ENCODE data around the gene RTKN2. TPM values are rescaled to one million over a fixed set of nuclear protein-coding genes. Genes with fewer than 3 reads are reported as not detected.

Gene RTKN2
- total and polyA plus RNA-seq, 7 experiments from 2014 or later: 1.4 to 7.8 (median 3.0) TPM

DNA sequence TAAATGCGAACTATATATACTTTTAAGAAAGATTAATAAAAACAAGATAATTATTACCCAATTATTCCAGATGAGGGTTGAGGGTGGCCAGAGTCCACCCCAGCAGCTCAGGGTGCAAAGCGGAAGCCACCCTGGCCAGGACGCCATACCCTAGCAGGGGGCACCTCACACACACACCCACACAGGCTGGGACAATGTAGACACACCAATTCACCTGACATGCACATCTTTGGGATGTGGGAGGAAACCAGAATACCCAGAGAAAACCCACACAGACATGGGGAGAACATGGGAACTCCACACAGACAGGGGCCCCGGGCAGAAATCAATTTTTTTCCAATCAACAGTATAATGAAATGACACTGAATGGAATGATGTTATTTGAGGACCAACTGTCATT is 86.0 kb downstream of the RTKN2 start:
- H3K27ac ChIP-seq (ENCODE audit: low read depth, low read length): peak overlapping the region; percentile 74
- ChIA-PET CTCF (interaction anchor here (0.9 to 1.3 kb wide), 2 partner anchors 100 to 133 kb away, joined by 3 to 4 read pairs; no protein-coding TSS in a partner anchor), POLR2A (interaction anchor here (0.6 to 2.5 kb wide), 9 partner anchors 13 to 280 kb away, joined by 3 to 20 read pairs (median 4); partner anchors contain the start of gene ARID5B)
- peaks cover 36 to 75% of the 10 kb centered on the region in 2 donors for H3K4me1 ChIP-seq (ENCODE audit: control insufficient read depth in 2 of 2, insufficient read depth in 2 of 2, low read length in 2 of 2)
- intact Hi-C loops (cut with micrococcal nuclease): loop anchor here (2.0 to 5.0 kb wide), 11 partner anchors 35 to 1454 kb away; partner anchors contain the start of gene EGR2 (in 2 of the 2)
- Mint-ChIP-seq H3K9me3 (peaks cover 3 to 21% (median 10%) of the 10 kb centered on the region in 11 donors), H3K4me3 (peak overlapping the region in 5 of 10 donors; percentile 30 to 77 (median 52)), H3K4me1 (peaks cover 29 to 98% (median 86%) of the 10 kb centered on the region in 7 donors), H3K27me3 (no peaks in the 10 kb centered on the region), H3K36me3 (peaks cover 5 to 46% (median 9%) of the 10 kb centered on the region in 5 donors), H3K27ac (peak overlapping the region; percentile 26 to 98 (median 93))
- no peaks in the 10 kb centered on the region for H3K36me3 ChIP-seq (ENCODE audit: control insufficient read depth in 2 of 3, insufficient read depth in 3 of 3, low read length in 3 of 3)
- no peaks in the 10 kb centered on the region for H3K27me3 ChIP-seq (ENCODE audit: control insufficient read depth in 2 of 2, insufficient read depth in 2 of 2, low read length in 2 of 2)
- no peaks in the 10 kb centered on the region for H3K9me3 ChIP-seq (ENCODE audit: control insufficient read depth in 2 of 3, low read length in 3 of 3)
- DNase-seq (no peak), ATAC-seq (no peak)
- H3K4me3 ChIP-seq (ENCODE audit: low read length): no peak overlapping the region

DNA sequence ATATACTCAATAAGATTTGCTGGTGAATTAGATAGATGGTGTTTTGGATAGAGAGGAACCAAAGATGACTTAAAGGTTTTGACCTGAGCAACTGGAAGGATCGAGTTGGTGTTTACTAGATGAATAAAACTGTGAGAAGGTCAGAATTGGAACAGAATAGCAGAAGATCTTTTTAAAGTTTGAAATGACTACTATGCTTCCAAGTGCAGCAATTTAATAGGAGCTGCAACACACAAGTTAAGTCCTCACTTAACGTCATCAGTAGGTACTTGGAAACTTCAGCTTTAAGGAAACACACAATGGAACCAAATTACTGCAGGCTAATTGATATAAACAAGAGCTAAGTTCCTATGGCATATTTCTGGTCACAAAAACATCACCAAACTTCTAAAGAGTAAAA is 86.5 kb downstream of the RTKN2 start:
- POLR2A ChIA-PET: interaction anchor here (0.6 to 2.5 kb wide), 4 partner anchors 21 to 213 kb away, joined by 3 to 12 read pairs (median 4); no protein-coding TSS in a partner anchor
- Histone ChIP-seq H3K4me3 (ENCODE audit: low read length) (no peak overlapping the region), H3K4me1 (ENCODE audit: control insufficient read depth in 2 of 2, insufficient read depth in 2 of 2, low read length in 2 of 2) (peaks cover 36 to 74% of the 10 kb centered on the region in 2 donors), H3K9me3 (ENCODE audit: control insufficient read depth in 2 of 3, low read length in 3 of 3) (no peaks in the 10 kb centered on the region), H3K27me3 (ENCODE audit: control insufficient read depth in 2 of 2, insufficient read depth in 2 of 2, low read length in 2 of 2) (no peaks in the 10 kb centered on the region), H3K36me3 (ENCODE audit: control insufficient read depth in 2 of 3, insufficient read depth in 3 of 3, low read length in 3 of 3) (no peaks in the 10 kb centered on the region), H3K27ac (ENCODE audit: low read depth, low read length) (peak overlapping the region; percentile 74)
- Mint-ChIP-seq H3K27me3 (no peaks in the 10 kb centered on the region), H3K4me1 (peaks cover 32 to 98% (median 86%) of the 10 kb centered on the region in 7 donors), H3K4me3 (peak overlapping the region in 8 of 10 donors; percentile 2 to 77 (median 58)), H3K36me3 (peaks cover 5 to 48% (median 9%) of the 10 kb centered on the region in 5 donors), H3K27ac (peak overlapping the region; percentile 77 to 98 (median 93)), H3K9me3 (peaks cover 3 to 23% (median 10%) of the 10 kb centered on the region in 11 donors)
- CTCF ChIA-PET: interaction anchor here (0.9 to 1.3 kb wide), 2 partner anchors 100 to 132 kb away, joined by 3 to 4 read pairs; no protein-coding TSS in a partner anchor
- no peak for ATAC-seq
- intact Hi-C loops (cut with micrococcal nuclease): loop anchor here (2.0 to 5.0 kb wide), 11 partner anchors 35 to 1453 kb away; partner anchors contain the start of gene EGR2 (in 2 of the 2)
- DNase-seq: no peak

DNA sequence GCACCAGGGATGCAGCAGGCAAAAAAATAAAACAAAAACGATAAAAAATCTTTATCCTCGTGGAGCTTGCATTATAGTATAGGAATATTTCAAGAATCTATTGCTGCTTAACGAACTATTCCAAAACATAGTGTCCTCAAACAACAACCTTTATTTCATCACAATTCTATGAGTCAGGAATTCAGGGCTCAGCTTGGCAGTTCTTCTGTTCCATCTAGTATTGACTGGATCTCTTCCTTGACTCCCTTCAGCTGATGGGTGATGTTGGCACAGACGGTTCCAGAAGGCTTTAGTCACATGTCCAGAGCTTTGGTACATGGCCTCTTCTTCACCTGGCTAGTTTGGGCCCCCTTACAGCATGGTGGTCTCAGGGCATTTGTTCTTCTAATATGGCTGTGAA is 88.0 kb downstream of the RTKN2 start:
- Mint-ChIP-seq H3K4me1 (peaks cover 32 to 96% (median 84%) of the 10 kb centered on the region in 7 donors), H3K36me3 (peaks cover 7 to 57% (median 9%) of the 10 kb centered on the region in 5 donors), H3K9me3 (peaks cover 3 to 34% (median 10%) of the 10 kb centered on the region in 11 donors), H3K27me3 (no peaks in the 10 kb centered on the region), H3K4me3 (peak overlapping the region in 9 of 10 donors; percentile 13 to 77 (median 45)), H3K27ac (peak overlapping the region; percentile 77 to 98 (median 93))
- Histone ChIP-seq H3K36me3 (ENCODE audit: control insufficient read depth in 2 of 3, insufficient read depth in 3 of 3, low read length in 3 of 3) (no peaks in the 10 kb centered on the region), H3K4me1 (ENCODE audit: control insufficient read depth in 2 of 2, insufficient read depth in 2 of 2, low read length in 2 of 2) (peaks cover 29 to 62% of the 10 kb centered on the region in 2 donors), H3K9me3 (ENCODE audit: control insufficient read depth in 2 of 3, low read length in 3 of 3) (no peaks in the 10 kb centered on the region), H3K4me3 (ENCODE audit: low read length) (no peak overlapping the region), H3K27me3 (ENCODE audit: control insufficient read depth in 2 of 2, insufficient read depth in 2 of 2, low read length in 2 of 2) (no peaks in the 10 kb centered on the region), H3K27ac (ENCODE audit: low read depth, low read length) (peak overlapping the region; percentile 21)
- ATAC-seq (no peak), DNase-seq (no peak)
- intact Hi-C loops (cut with micrococcal nuclease): loop anchor here (5.0 kb wide), 5 partner anchors 33 to 637 kb away; partner anchors contain the start of gene EGR2 (in 1 of the 2)
- POLR2A ChIA-PET: no interaction called here
- CTCF ChIA-PET: interaction anchor here (0.7 to 0.8 kb wide), 2 partner anchors 64 to 142 kb away, joined by 3 to 4 read pairs; no protein-coding TSS in a partner anchor

DNA sequence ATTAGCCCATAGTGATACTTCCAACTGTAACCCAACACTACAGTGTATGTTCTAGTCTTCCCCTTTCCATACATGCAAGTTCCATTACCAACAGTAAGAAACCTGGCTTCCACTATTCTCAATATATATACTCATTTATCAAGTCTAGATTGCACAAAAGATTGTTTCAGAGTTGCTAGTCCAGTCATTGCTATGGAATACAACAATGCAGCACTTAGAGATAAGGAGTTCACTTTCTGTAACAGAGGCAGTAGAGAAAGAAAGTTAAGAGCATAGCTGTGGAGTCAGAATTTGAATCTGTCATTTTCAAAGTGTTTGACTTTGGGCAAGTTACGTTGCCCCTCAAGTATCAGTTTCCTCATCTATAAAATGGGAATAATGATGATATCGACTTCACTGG is 90.1 kb downstream of the RTKN2 start:
- intact Hi-C loops (cut with micrococcal nuclease): no loop called here
- H3K4me1 Mint-ChIP-seq: peaks cover 30 to 88% (median 77%) of the 10 kb centered on the region in 7 donors
- H3K9me3 Mint-ChIP-seq: peaks cover 3 to 34% (median 10%) of the 10 kb centered on the region in 11 donors
- no peaks in the 10 kb centered on the region for H3K36me3 ChIP-seq (ENCODE audit: control insufficient read depth in 2 of 3, insufficient read depth in 3 of 3, low read length in 3 of 3)
- H3K4me3 Mint-ChIP-seq: peak overlapping the region in 2 of 10 donors; percentile 34 to 46
- peaks cover 19 to 47% of the 10 kb centered on the region in 2 donors for H3K4me1 ChIP-seq (ENCODE audit: control insufficient read depth in 2 of 2, insufficient read depth in 2 of 2, low read length in 2 of 2)
- ChIA-PET POLR2A (interaction anchor here (0.7 kb wide), 1 partner anchor 279 kb away, joined by 4 read pairs; no protein-coding TSS in a partner anchor), CTCF (interaction anchor here (0.6 kb wide), 1 partner anchor 96 kb away, joined by 3 read pairs; no protein-coding TSS in a partner anchor)
- H3K27me3 Mint-ChIP-seq: no peaks in the 10 kb centered on the region
- no peak overlapping the region for H3K27ac ChIP-seq (ENCODE audit: low read depth, low read length)
- peaks cover 7 to 65% (median 9%) of the 10 kb centered on the region in 5 donors for H3K36me3 Mint-ChIP-seq
- no peaks in the 10 kb centered on the region for H3K9me3 ChIP-seq (ENCODE audit: control insufficient read depth in 2 of 3, low read length in 3 of 3)
- ATAC-seq (no peak), DNase-seq (no peak)
- no peaks in the 10 kb centered on the region for H3K27me3 ChIP-seq (ENCODE audit: control insufficient read depth in 2 of 2, insufficient read depth in 2 of 2, low read length in 2 of 2)
- H3K27ac Mint-ChIP-seq: peak overlapping the region in 8 of 9 donors; percentile 26 to 93 (median 62)
- no peak overlapping the region for H3K4me3 ChIP-seq (ENCODE audit: low read length)

DNA sequence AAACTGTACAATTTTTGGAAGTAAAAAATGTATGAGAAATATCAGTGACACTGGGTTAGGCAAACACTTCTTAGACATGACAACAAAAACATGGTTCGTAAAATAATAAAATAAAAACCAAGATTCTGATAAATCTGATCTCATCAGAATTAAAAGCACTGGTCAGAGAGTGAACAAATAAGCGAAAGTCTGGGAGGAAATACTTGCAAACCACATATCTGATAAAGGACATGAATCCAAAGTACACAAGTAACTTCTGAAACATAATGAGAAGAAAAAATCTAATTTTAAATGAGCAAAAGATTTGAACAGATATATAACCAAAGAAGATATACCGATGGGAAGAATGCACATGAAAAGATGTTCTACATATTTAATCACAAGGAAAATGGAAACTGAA is 91.5 kb downstream of the RTKN2 start:
- H3K27ac Mint-ChIP-seq: peak overlapping the region in 5 of 9 donors; percentile 13 to 58 (median 47)
- H3K27me3 Mint-ChIP-seq: no peaks in the 10 kb centered on the region
- intact Hi-C loops (cut with micrococcal nuclease): no loop called here
- peaks cover 6 to 40% of the 10 kb centered on the region in 2 donors for H3K4me1 ChIP-seq (ENCODE audit: control insufficient read depth in 2 of 2, insufficient read depth in 2 of 2, low read length in 2 of 2)
- H3K27me3 ChIP-seq (ENCODE audit: control insufficient read depth in 2 of 2, insufficient read depth in 2 of 2, low read length in 2 of 2): no peaks in the 10 kb centered on the region
- peaks cover 15 to 76% (median 20%) of the 10 kb centered on the region in 5 donors for H3K36me3 Mint-ChIP-seq
- DNase-seq (no peak), ATAC-seq (no peak)
- H3K4me3 ChIP-seq (ENCODE audit: low read length): no peak overlapping the region
- H3K9me3 Mint-ChIP-seq: peaks cover 10 to 45% (median 20%) of the 10 kb centered on the region in 11 donors
- H3K9me3 ChIP-seq (ENCODE audit: control insufficient read depth in 2 of 3, low read length in 3 of 3): peaks cover 0 to 7% (median 0%) of the 10 kb centered on the region in 3 experiments
- no peaks in the 10 kb centered on the region for H3K36me3 ChIP-seq (ENCODE audit: control insufficient read depth in 2 of 3, insufficient read depth in 3 of 3, low read length in 3 of 3)
- ChIA-PET POLR2A (no interaction called here), CTCF (no interaction called here)
- no peak overlapping the region for H3K27ac ChIP-seq (ENCODE audit: low read depth, low read length)
- H3K4me3 Mint-ChIP-seq: peak overlapping the region in 3 of 10 donors; percentile 3 to 38 (median 7)
- peaks cover 28 to 74% (median 68%) of the 10 kb centered on the region in 7 donors for H3K4me1 Mint-ChIP-seq

DNA sequence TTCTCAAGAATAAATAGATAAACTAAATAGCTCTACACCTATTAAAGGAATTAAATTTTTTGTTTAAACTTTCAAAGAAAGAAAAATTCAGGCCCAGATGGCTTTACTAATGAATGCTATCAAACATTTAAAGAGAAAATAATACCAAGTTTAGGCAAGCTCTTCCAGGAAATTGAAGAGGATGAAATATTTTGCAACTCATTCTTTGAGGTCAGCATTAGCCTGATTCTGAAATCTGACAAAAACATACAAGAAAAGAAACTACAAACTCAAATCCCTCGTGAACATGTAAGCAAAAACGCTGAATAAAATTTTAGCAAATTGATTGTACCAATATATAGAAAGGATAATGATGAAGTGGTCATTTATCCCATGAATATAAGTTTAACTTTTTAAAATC is 93.4 kb downstream of the RTKN2 start:
- H3K36me3 Mint-ChIP-seq: peaks cover 15 to 69% (median 16%) of the 10 kb centered on the region in 5 donors
- Histone ChIP-seq H3K27ac (ENCODE audit: low read depth, low read length) (no peak overlapping the region), H3K4me1 (ENCODE audit: control insufficient read depth in 2 of 2, insufficient read depth in 2 of 2, low read length in 2 of 2) (peaks cover 0 to 23% of the 10 kb centered on the region in 2 donors), H3K36me3 (ENCODE audit: control insufficient read depth in 2 of 3, insufficient read depth in 3 of 3, low read length in 3 of 3) (no peaks in the 10 kb centered on the region), H3K9me3 (ENCODE audit: control insufficient read depth in 2 of 3, low read length in 3 of 3) (peaks cover 0 to 8% (median 0%) of the 10 kb centered on the region in 3 experiments), H3K4me3 (ENCODE audit: low read length) (no peak overlapping the region), H3K27me3 (ENCODE audit: control insufficient read depth in 2 of 2, insufficient read depth in 2 of 2, low read length in 2 of 2) (no peaks in the 10 kb centered on the region)
- H3K9me3 Mint-ChIP-seq: peaks cover 2 to 44% (median 21%) of the 10 kb centered on the region in 11 donors
- DNase-seq: no peak
- ChIA-PET POLR2A (interaction anchor here (0.7 kb wide), 1 partner anchor 64 kb away, joined by 3 read pairs; no protein-coding TSS in a partner anchor), CTCF (no interaction called here)
- H3K27ac Mint-ChIP-seq: peak overlapping the region in 3 of 9 donors; percentile 22 to 51 (median 45)
- H3K27me3 Mint-ChIP-seq: no peaks in the 10 kb centered on the region
- no peak for ATAC-seq
- peaks cover 16 to 58% (median 50%) of the 10 kb centered on the region in 7 donors for H3K4me1 Mint-ChIP-seq
- intact Hi-C loops (cut with micrococcal nuclease): no loop called here
- H3K4me3 Mint-ChIP-seq: peak overlapping the region in 2 of 10 donors; percentile 4 to 28

Data from naive thymus-derived CD4-positive, alpha-beta T cell (primary cell).